Endothelial cell of umbilical vein (primary cell): ENCODE data around the gene AGAP3. TPM values are rescaled to one million over a fixed set of nuclear protein-coding genes. Genes with fewer than 3 reads are reported as not detected.

Source experiments
- BruUV-seq: library from RNA; stranded (reverse); fragments of 400-500 nt; replicated peaks from 2 replicates; lab custom pipeline; 2021; lab: Mats Ljungman, UMichigan
- CTCF ChIA-PET: fragments of 300-600, 350-600 bp; sonication (Branson Sonifier 250); formaldehyde crosslinking; loops from one replicate; lab custom pipeline; 2021; ENCODE audit warnings: antibody characterized with exemption, inconsistent platforms; lab: Charles Lee
- POLR2A ChIA-PET: fragments of 300-600, 350-600 bp; sonication (Branson Sonifier 250); formaldehyde crosslinking; loops from one replicate; lab custom pipeline; 2021; ENCODE audit warnings: antibody characterized with exemption, inconsistent platforms; lab: Charles Lee
- DNase-seq: peaks from one replicate; pipeline ENCODE4 v3.0.0-alpha.2; 2011; ENCODE audit warnings: low read depth, low spot score
- FAIRE-seq: peaks from 2 replicates; lab custom pipeline; 2011; peaks lifted over from hg19 to GRCh38; lab: Jason Lieb, UNC
- H2AFZ ChIP-seq: 2 replicates; pipeline ENCODE4 v1.6.0; 2012; ENCODE audit warnings: low read depth, low read length, control low read depth, inconsistent platforms
- H3K27ac ChIP-seq: 2 replicates; pipeline ENCODE4 v1.5.1; 2011; ENCODE audit warnings: low read depth, mild to moderate bottlenecking, control low read depth, low read length, moderate library complexity; ENCODE audit not compliant: insufficient read depth
- H3K27me3 ChIP-seq, 2 experiments: 2 replicates each; pipeline versions ENCODE4 v1.6.0 to v1.6.1; 2011; ENCODE audit warnings: low read length in 2 of 2, mixed read lengths in 1 of 2; ENCODE audit not compliant: control insufficient read depth in 2 of 2, insufficient read depth in 2 of 2
- H3K36me3 ChIP-seq, 2 experiments: 2 replicates in 1 of 2; 3 replicates in 1 of 2; pipeline ENCODE4 v1.5.1; 2011; ENCODE audit warnings: low read length in 2 of 2, mild to moderate bottlenecking in 1 of 2, moderate library complexity in 1 of 2; ENCODE audit not compliant: control insufficient read depth in 2 of 2, insufficient read depth in 2 of 2; ENCODE audit errors: extremely low read depth in 1 of 2
- H3K4me1 ChIP-seq: 3 replicates; pipeline ENCODE4 v1.5.1; 2011; ENCODE audit warnings: mild to moderate bottlenecking, low read length; ENCODE audit not compliant: control insufficient read depth, insufficient read depth; ENCODE audit errors: extremely low read depth
- H3K4me2 ChIP-seq: 2 replicates; pipeline ENCODE4 v1.6.1; 2011; ENCODE audit warnings: low read length, control low read depth, mixed read lengths; ENCODE audit not compliant: insufficient read depth
- H3K4me3 ChIP-seq, 3 experiments: fragments of 200-600 bp in 1 of 3; sonication (generic), shearing (Covaris generic) in 1 of 3; replicated peaks in 1 of 3; 2 replicates each; pipeline ENCODE4 v1.5.1; 2011 to 2016; ENCODE audit warnings: control low read depth in 3 of 3, low read length in 3 of 3, mild to moderate bottlenecking in 2 of 3, inconsistent platforms in 1 of 3, low read depth in 1 of 3, moderate library complexity in 1 of 3; ENCODE audit not compliant: insufficient read depth in 1 of 3
- H3K79me2 ChIP-seq: 2 replicates; pipeline ENCODE4 v1.6.0; 2012; ENCODE audit warnings: low read length, inconsistent platforms; ENCODE audit not compliant: control insufficient read depth, insufficient read depth
- H3K9ac ChIP-seq: replicated peaks from 2 replicates; pipeline ENCODE3; 2011; ENCODE audit warnings: low read length, control low read depth; ENCODE audit not compliant: insufficient read depth; ENCODE audit errors: extremely low read depth
- H3K9me1 ChIP-seq: replicated peaks from 3 replicates; pipeline ENCODE4 v1.6.0; 2011; ENCODE audit warnings: mild to moderate bottlenecking, low read length; ENCODE audit not compliant: control insufficient read depth, insufficient read depth; ENCODE audit errors: extremely low read depth
- H3K9me3 ChIP-seq: replicated peaks from 2 replicates; pipeline ENCODE4 v1.5.1; 2012; ENCODE audit warnings: low read length, inconsistent platforms; ENCODE audit not compliant: control insufficient read depth, insufficient read depth
- H4K20me1 ChIP-seq: replicated peaks from 2 replicates; pipeline ENCODE3; 2011; ENCODE audit warnings: mild to moderate bottlenecking, low read length; ENCODE audit not compliant: control insufficient read depth, insufficient read depth; ENCODE audit errors: extremely low read depth
- EZH2 ChIP-seq: IDR thresholded peaks from 2 replicates; pipeline ENCODE4 v1.6.1; 2012; ENCODE audit warnings: borderline replicate concordance, low read depth, mild to moderate bottlenecking, moderate library complexity, low read length, inconsistent platforms; ENCODE audit not compliant: severe bottlenecking
- FOS ChIP-seq: IDR thresholded peaks from 2 replicates; pipeline ENCODE4 v1.6.1; 2011; ENCODE audit warnings: mild to moderate bottlenecking, low read length, moderate library complexity, borderline replicate concordance; ENCODE audit not compliant: insufficient read depth
- GATA2 ChIP-seq: IDR thresholded peaks from 2 replicates; pipeline ENCODE4 v1.7.0; 2011; ENCODE audit warnings: low read depth, mild to moderate bottlenecking, moderate library complexity, mixed read lengths, low read length; ENCODE audit not compliant: insufficient read length, insufficient read depth
- JUN ChIP-seq: IDR thresholded peaks from 2 replicates; pipeline ENCODE4 v1.6.1; 2011; ENCODE audit warnings: borderline replicate concordance, low read depth; ENCODE audit not compliant: insufficient read length, insufficient read depth
- MYC ChIP-seq: IDR thresholded peaks from one replicate; pipeline ENCODE4 v1.6.1; 2011; ENCODE audit warnings: mild to moderate bottlenecking, low read depth, low read length
- POLR2A ChIP-seq: IDR thresholded peaks from 2 replicates; pipeline ENCODE4 v1.6.1; 2012; ENCODE audit warnings: low read depth, mild to moderate bottlenecking, control low read depth, low read length
- POLR2AphosphoS5 ChIP-seq: IDR thresholded peaks from 2 replicates; pipeline ENCODE4 v1.6.1; 2012; ENCODE audit warnings: low read depth, mild to moderate bottlenecking, control low read depth, low read length, moderate library complexity; ENCODE audit not compliant: insufficient read depth
- dilution Hi-C: fragments of 300-500 bp; cut with MboI; formaldehyde crosslinking; loops from one replicate; pipeline ENCODE4 v1.15.0; 2019; ENCODE audit warnings: low sequenced_read_pairs; ENCODE audit not compliant: extremely low pct_ligation_motif_present
- intact Hi-C: fragments of 100-400 bp; cut with micrococcal nuclease; formaldehyde crosslinking; loops from one replicate; pipeline ENCODE4 v1.10.0; 2022
- polyA plus RNA-seq, 4 experiments: library from polyadenylated mRNA; depleted of rRNA in 3 of 4; stranded (reverse) in 3 of 4; unstranded in 1 of 4; fragments of >200 nt; gene quantifications; 2 replicates each; pipeline versions ENCODE4 v1.2.1 to v1.2.3, GENCODE V29; 2011 to 2012; ENCODE audit warnings: missing spikeins in 1 of 4
- total RNA-seq: library from RNA; stranded (reverse); gene quantifications from 2 replicates; pipeline ENCODE4 v1.2.3, GENCODE V29; 2021
- TF ChIP-seq, protein P1 (sequence below), 2 donors: IDR thresholded peaks; 1 replicate in 1 of 2; 2 replicates in 1 of 2; pipeline ENCODE4 v1.5.1; 2011; ENCODE audit warnings: low read length in 2 of 2, mild to moderate bottlenecking in 2 of 2, moderate library complexity in 2 of 2, control low read depth in 1 of 2, inconsistent platforms in 1 of 2, low read depth in 1 of 2; ENCODE audit not compliant: insufficient read depth in 1 of 2; ENCODE audit errors: extremely low read depth in 1 of 2
- TF ChIP-seq, protein P2 (sequence below): IDR thresholded peaks from 2 replicates; pipeline ENCODE4 v1.6.1; 2011; ENCODE audit not compliant: insufficient read depth, insufficient read length

AGAP3 gene
- total and polyA plus RNA-seq, 2 donors (not counting 3 experiments of a cell fraction or from before 2014, with no cell fraction given) = 171 to 174 TPM

DNA sequence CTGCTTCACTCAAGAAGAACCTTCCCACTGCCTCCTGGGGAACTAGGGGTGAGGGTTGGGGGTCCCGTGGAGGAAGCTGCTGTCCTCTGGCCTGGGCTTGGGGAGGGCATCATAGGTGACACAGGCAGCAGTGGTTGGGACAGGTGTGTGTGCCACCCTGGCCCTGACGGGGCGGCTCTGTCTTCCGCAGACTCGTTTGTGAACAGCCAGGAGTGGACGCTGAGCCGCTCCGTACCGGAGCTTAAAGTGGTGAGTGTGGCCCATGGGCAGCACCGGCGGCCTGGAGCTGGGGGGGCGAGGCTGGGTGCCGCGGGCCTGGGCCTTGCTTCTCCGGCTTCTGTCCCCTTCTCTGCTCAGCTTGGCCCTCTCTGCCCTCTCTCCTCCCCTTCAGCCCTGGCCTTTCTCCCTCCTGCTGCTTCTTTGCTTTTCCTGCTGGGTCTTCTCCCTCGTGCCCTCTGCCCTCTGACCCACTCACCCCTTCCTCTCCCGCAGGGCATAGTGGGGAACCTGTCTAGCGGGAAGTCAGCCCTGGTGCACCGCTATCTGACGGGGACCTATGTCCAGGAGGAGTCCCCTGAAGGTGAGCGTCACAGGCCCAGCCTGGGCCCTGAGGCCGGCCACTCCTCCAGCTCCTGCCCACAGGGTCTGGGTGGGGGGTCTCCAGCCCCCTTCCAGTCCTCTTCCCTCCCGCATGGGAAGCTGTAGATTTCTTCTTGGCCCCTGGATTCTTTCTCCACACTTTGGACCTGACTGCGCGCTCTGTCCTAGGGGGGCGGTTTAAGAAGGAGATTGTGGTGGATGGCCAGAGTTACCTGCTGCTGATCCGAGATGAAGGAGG is 30.5 kb downstream of the AGAP3 start:
- POLR2A ChIA-PET = no interaction called here
- intact Hi-C loops = no loop called here
- Histone ChIP-seq H3K27me3 (no peaks in the 10 kb centered on the region), H3K4me1 (peaks cover 25% of the 10 kb centered on the region), H3K27ac (no peak overlapping the region), H3K79me2 (peaks cover 44% of the 10 kb centered on the region), H3K4me2 (no peak overlapping the region), H3K9ac (no peak overlapping the region), H3K9me3 (no peaks in the 10 kb centered on the region), H3K36me3 (peaks cover 9 to 41% of the 10 kb centered on the region in 2 experiments), H2AFZ (no peak overlapping the region), H3K4me3 (no peak overlapping the region), H3K9me1 (no peaks in the 10 kb centered on the region), H4K20me1 (no peaks in the 10 kb centered on the region)
- BruUV-seq = no TSS peak
- CTCF ChIA-PET = interaction anchor here (1.0 to 2.2 kb wide), 2 partner anchors 28 to 77 kb away, joined by 3 to 15 read pairs; no protein-coding TSS in a partner anchor
- dilution Hi-C loops = no loop called here
- TF ChIP-seq EZH2 (no peak), JUN (no peak), POLR2AphosphoS5 (no peak), MYC (no peak), FOS (no peak), GATA2 (no peak), POLR2A (no peak)
- TF ChIP-seq, protein P1, sequence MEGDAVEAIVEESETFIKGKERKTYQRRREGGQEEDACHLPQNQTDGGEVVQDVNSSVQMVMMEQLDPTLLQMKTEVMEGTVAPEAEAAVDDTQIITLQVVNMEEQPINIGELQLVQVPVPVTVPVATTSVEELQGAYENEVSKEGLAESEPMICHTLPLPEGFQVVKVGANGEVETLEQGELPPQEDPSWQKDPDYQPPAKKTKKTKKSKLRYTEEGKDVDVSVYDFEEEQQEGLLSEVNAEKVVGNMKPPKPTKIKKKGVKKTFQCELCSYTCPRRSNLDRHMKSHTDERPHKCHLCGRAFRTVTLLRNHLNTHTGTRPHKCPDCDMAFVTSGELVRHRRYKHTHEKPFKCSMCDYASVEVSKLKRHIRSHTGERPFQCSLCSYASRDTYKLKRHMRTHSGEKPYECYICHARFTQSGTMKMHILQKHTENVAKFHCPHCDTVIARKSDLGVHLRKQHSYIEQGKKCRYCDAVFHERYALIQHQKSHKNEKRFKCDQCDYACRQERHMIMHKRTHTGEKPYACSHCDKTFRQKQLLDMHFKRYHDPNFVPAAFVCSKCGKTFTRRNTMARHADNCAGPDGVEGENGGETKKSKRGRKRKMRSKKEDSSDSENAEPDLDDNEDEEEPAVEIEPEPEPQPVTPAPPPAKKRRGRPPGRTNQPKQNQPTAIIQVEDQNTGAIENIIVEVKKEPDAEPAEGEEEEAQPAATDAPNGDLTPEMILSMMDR (IDR thresholded peaks at IDR 0.05; ENCODE audit: extremely low read depth in 1 of 2, insufficient read depth in 1 of 2, low read depth in 1 of 2, low read length in 2 of 2) = no peak
- TF ChIP-seq, protein P2, sequence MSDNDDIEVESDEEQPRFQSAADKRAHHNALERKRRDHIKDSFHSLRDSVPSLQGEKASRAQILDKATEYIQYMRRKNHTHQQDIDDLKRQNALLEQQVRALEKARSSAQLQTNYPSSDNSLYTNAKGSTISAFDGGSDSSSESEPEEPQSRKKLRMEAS = no peak
- FAIRE-seq = no peak
- no peak for DNase-seq
